ENCODE data around the gene ADAMTS12. TPM values are rescaled to one million over a fixed set of nuclear protein-coding genes. Genes with fewer than 3 reads are reported as not detected.

Gene ADAMTS12
- total RNA-seq, 2 experiments from 2014 or later = not detected

DNA sequence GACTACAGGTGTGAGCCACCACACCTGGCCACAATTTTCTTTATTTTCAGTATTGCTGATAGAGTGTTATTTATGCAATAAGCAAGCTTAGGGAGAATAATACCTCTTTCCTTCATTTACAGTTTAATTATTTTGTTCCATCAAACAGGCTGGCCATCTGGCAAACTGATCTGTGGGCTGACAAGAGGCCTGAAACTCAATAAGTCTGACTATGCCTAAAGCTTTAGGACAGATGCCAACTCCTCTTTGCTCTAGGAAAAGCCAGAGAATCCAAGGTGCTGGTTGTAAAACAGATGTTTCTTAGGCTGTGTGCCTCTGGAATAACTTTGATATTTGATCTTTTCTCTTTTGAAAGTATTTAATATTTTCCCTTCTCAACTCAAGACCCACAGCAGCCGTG, 352.6 kb downstream of the ADAMTS12 start:
- Histone ChIP-seq H4K20me1 (ENCODE audit: insufficient read depth, low read length) (no peaks in the 10 kb centered on the region), H3K4me2 (ENCODE audit: low read length) (no peak overlapping the region), H3K79me2 (ENCODE audit: insufficient read depth, low read depth, low read length) (no peaks in the 10 kb centered on the region), H3K4me1 (ENCODE audit: insufficient read depth, low read length, poor library complexity, severe bottlenecking) (no peaks in the 10 kb centered on the region), H3K4me3 (ENCODE audit: low read depth, low read length, poor library complexity, severe bottlenecking) (no peak overlapping the region), H3K9me3 (ENCODE audit: low read length) (no peaks in the 10 kb centered on the region), H2AFZ (ENCODE audit: low read length) (no peak overlapping the region), H3K27ac (ENCODE audit: low read depth, low read length, poor library complexity, severe bottlenecking) (no peak overlapping the region), H3K9me2 (ENCODE audit: insufficient read depth, low read length) (no peaks in the 10 kb centered on the region), H3K36me3 (ENCODE audit: insufficient read depth, low read length) (no peaks in the 10 kb centered on the region)
- intact Hi-C loops (cut with micrococcal nuclease; ENCODE audit: unreplicated experiment) = no loop called here
- BruUV-seq (replicated peaks) = no TSS peak
- CTCF ChIA-PET (ENCODE audit: unreplicated experiment) = no interaction called here
- TF ChIP-seq, protein P1, sequence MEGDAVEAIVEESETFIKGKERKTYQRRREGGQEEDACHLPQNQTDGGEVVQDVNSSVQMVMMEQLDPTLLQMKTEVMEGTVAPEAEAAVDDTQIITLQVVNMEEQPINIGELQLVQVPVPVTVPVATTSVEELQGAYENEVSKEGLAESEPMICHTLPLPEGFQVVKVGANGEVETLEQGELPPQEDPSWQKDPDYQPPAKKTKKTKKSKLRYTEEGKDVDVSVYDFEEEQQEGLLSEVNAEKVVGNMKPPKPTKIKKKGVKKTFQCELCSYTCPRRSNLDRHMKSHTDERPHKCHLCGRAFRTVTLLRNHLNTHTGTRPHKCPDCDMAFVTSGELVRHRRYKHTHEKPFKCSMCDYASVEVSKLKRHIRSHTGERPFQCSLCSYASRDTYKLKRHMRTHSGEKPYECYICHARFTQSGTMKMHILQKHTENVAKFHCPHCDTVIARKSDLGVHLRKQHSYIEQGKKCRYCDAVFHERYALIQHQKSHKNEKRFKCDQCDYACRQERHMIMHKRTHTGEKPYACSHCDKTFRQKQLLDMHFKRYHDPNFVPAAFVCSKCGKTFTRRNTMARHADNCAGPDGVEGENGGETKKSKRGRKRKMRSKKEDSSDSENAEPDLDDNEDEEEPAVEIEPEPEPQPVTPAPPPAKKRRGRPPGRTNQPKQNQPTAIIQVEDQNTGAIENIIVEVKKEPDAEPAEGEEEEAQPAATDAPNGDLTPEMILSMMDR (conservative IDR thresholded peaks at IDR 0.05; ENCODE audit: low read length) = no peak
- no peak for TF ChIP-seq EZH2phosphoT487 (IDR thresholded peaks at IDR 0.05; ENCODE audit: borderline replicate concordance, low read depth, low read length)
- POLR2A ChIA-PET = interaction anchor here (0.7 kb wide), 1 partner anchor 369 kb away, joined by 3 read pairs; no protein-coding TSS in a partner anchor
- no peak for DNase-seq (ENCODE audit: low spot score)

DNA sequence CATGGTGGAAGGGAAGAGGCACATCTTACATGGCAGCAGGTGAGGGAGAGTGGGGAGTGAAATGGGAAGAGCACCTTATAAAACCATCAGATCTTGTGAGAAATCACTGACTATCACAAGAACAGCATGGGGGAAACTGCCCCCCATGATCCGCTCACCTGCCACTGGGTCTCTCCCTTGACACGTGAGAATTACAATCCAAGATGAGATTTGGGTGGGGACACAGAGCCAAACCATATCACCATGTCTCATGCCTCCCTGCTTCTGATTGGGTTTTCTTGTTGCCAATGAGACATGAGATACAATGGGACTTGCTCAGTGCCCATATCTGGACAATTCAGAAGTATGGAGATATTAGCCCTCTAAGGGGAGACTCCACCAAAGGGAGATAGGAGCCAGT, 353.6 kb downstream of the ADAMTS12 start:
- Histone ChIP-seq H3K9me2 (ENCODE audit: insufficient read depth, low read length) (no peaks in the 10 kb centered on the region), H3K79me2 (ENCODE audit: insufficient read depth, low read depth, low read length) (no peaks in the 10 kb centered on the region), H3K4me2 (ENCODE audit: low read length) (no peak overlapping the region), H3K4me3 (ENCODE audit: low read depth, low read length, poor library complexity, severe bottlenecking) (no peak overlapping the region), H3K9me3 (ENCODE audit: low read length) (no peaks in the 10 kb centered on the region), H4K20me1 (ENCODE audit: insufficient read depth, low read length) (no peaks in the 10 kb centered on the region), H3K4me1 (ENCODE audit: insufficient read depth, low read length, poor library complexity, severe bottlenecking) (no peaks in the 10 kb centered on the region), H3K27ac (ENCODE audit: low read depth, low read length, poor library complexity, severe bottlenecking) (no peak overlapping the region), H2AFZ (ENCODE audit: low read length) (no peak overlapping the region), H3K36me3 (ENCODE audit: insufficient read depth, low read length) (no peaks in the 10 kb centered on the region)
- no peak for DNase-seq (ENCODE audit: low spot score)
- ChIA-PET CTCF (ENCODE audit: unreplicated experiment) (no interaction called here), POLR2A (no interaction called here)
- no peak for TF ChIP-seq EZH2phosphoT487 (IDR thresholded peaks at IDR 0.05; ENCODE audit: borderline replicate concordance, low read depth, low read length)
- intact Hi-C loops (cut with micrococcal nuclease; ENCODE audit: unreplicated experiment) = no loop called here
- no TSS peak for BruUV-seq (replicated peaks)

DNA sequence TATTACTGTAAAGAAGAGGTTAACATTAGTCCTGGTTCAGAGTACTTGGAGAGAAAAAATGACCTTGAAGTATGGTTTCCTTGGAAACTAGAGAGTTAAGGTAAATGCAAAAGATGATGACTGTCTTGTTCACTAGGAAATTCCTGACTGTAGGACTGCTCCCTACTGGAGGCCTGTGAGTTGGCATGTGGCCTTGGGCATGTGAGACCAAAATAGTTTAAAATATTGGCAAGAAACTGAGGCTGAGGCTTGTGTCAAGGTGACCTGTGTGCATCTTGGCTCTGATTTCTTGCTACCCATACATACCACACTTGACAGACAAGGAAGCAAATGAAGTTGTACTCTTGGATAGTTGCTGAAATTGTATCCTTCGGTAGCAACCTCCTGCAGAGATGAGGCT, 354.6 kb downstream of the ADAMTS12 start:
- CTCF ChIA-PET (ENCODE audit: unreplicated experiment) = no interaction called here
- no peak for DNase-seq (ENCODE audit: low spot score)
- no TSS peak for BruUV-seq (replicated peaks)
- Histone ChIP-seq H3K9me2 (ENCODE audit: insufficient read depth, low read length) (no peaks in the 10 kb centered on the region), H3K79me2 (ENCODE audit: insufficient read depth, low read depth, low read length) (no peaks in the 10 kb centered on the region), H3K4me1 (ENCODE audit: insufficient read depth, low read length, poor library complexity, severe bottlenecking) (no peaks in the 10 kb centered on the region), H3K4me2 (ENCODE audit: low read length) (no peak overlapping the region), H3K4me3 (ENCODE audit: low read depth, low read length, poor library complexity, severe bottlenecking) (no peak overlapping the region), H4K20me1 (ENCODE audit: insufficient read depth, low read length) (no peaks in the 10 kb centered on the region), H3K9me3 (ENCODE audit: low read length) (no peaks in the 10 kb centered on the region), H3K27ac (ENCODE audit: low read depth, low read length, poor library complexity, severe bottlenecking) (no peak overlapping the region), H2AFZ (ENCODE audit: low read length) (no peak overlapping the region), H3K36me3 (ENCODE audit: insufficient read depth, low read length) (no peaks in the 10 kb centered on the region)
- TF ChIP-seq EZH2phosphoT487 (IDR thresholded peaks at IDR 0.05; ENCODE audit: borderline replicate concordance, low read depth, low read length) = no peak
- POLR2A ChIA-PET = no interaction called here
- intact Hi-C loops (cut with micrococcal nuclease; ENCODE audit: unreplicated experiment) = no loop called here

DNA sequence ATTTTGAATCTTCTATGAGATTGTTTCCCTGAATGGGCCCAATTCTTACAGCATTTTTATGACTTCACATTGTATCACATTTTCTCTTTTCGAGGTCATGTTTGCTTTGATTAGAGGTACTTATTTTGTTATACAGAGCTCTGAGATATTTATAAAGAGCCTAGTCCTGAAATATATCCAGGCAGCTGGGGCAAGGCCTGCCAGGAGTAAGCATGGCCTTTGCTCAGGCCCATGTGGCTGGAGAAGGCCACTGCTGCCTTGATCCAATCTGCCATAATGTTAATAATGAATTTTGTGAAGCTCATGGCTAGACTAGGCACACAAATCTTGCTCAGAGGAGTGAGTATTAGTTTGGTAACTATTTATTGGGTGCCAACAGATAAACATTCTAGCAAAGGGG, 355.0 kb downstream of the ADAMTS12 start:
- H3K36me3 ChIP-seq (ENCODE audit: insufficient read depth, low read length) = no peaks in the 10 kb centered on the region
- no peak overlapping the region for H3K27ac ChIP-seq (ENCODE audit: low read depth, low read length, poor library complexity, severe bottlenecking)
- no peaks in the 10 kb centered on the region for H4K20me1 ChIP-seq (ENCODE audit: insufficient read depth, low read length)
- no peak for DNase-seq (ENCODE audit: low spot score)
- ChIA-PET CTCF (ENCODE audit: unreplicated experiment) (no interaction called here), POLR2A (no interaction called here)
- no TSS peak for BruUV-seq (replicated peaks)
- no peaks in the 10 kb centered on the region for H3K4me1 ChIP-seq (ENCODE audit: insufficient read depth, low read length, poor library complexity, severe bottlenecking)
- H3K79me2 ChIP-seq (ENCODE audit: insufficient read depth, low read depth, low read length) = no peaks in the 10 kb centered on the region
- H3K9me2 ChIP-seq (ENCODE audit: insufficient read depth, low read length) = no peaks in the 10 kb centered on the region
- intact Hi-C loops (cut with micrococcal nuclease; ENCODE audit: unreplicated experiment) = no loop called here
- no peak overlapping the region for H3K4me3 ChIP-seq (ENCODE audit: low read depth, low read length, poor library complexity, severe bottlenecking)
- no peak overlapping the region for H3K4me2 ChIP-seq (ENCODE audit: low read length)
- TF ChIP-seq, protein P1 (conservative IDR thresholded peaks at IDR 0.05; ENCODE audit: low read length) = no peak
- TF ChIP-seq EZH2phosphoT487 (IDR thresholded peaks at IDR 0.05; ENCODE audit: borderline replicate concordance, low read depth, low read length) = no peak
- H3K9me3 ChIP-seq (ENCODE audit: low read length) = no peaks in the 10 kb centered on the region
- H2AFZ ChIP-seq (ENCODE audit: low read length) = no peak overlapping the region

Measured in OCI-LY7 (cell line).